Lower leg skin (tissue), 4 donors: ENCODE measurements around the gene ZFX. TPM values are rescaled to one million over a fixed set of nuclear protein-coding genes. Genes with fewer than 3 reads are reported as not detected.

Source experiments
- DNase-seq, 2 donors: peaks; one replicate each; pipeline ENCODE4 v3.0.0-alpha.2; 2019; ENCODE audit warnings: low spot score in 2 of 2
- H3K4me3 ChIP-seq: fragments of 200-600 bp; sonication (generic); 2 replicates; pipeline ENCODE4 v1.5.1; 2017; ENCODE audit warnings: mild to moderate bottlenecking, low read depth; ENCODE audit not compliant: poor library complexity, severe bottlenecking
- CTCF ChIP-seq, 3 donors: fragments of 450-650 bp; IDR thresholded peaks; one replicate each; pipeline ENCODE4 v1.5.1; 2016; ENCODE audit warnings: antibody characterized with exemption in 3 of 3, mild to moderate bottlenecking in 3 of 3, moderate library complexity in 2 of 3
- POLR2A ChIP-seq, 2 donors: fragments of 450-650 bp; IDR thresholded peaks; one replicate each; pipeline ENCODE4 v1.6.1; 2016 to 2017; ENCODE audit warnings: antibody characterized with exemption in 2 of 2, mild to moderate bottlenecking in 1 of 2, moderate library complexity in 1 of 2
- WGBS, 2 donors: methylation state at CpG; one replicate each; pipeline ENCODE4 v1.1.5; 2018; 5-methylcytosine and 5-hydroxymethylcytosine counted together
- intact Hi-C: fragments of 100-400 bp; cut with DNase I; formaldehyde crosslinking; loops from one replicate; pipeline ENCODE4 v1.15.0; 2023; ENCODE audit warnings: low total_unique reads
- total RNA-seq, 4 donors: library from RNA; depleted of rRNA; stranded (reverse); fragments of >200 nt; gene quantifications; one replicate each; pipeline ENCODE4 v1.1.0, GENCODE V29; 2016

The ZFX gene
- total RNA-seq, 4 donors from 2014 or later = 29.0 to 63.4 (median 37.8) TPM

GRCh38 chrX:24225265-24225664 lies 75.7 kb downstream of the ZFX start:
- no peak overlapping the region for H3K4me3 ChIP-seq
- TF ChIP-seq CTCF (IDR thresholded peaks at IDR 0.05) = no peak
- TF ChIP-seq POLR2A (IDR thresholded peaks at IDR 0.05) = no peak
- no peak for DNase-seq
- intact Hi-C loops = no loop called here

GRCh38 chrX:24226176-24226575 lies 76.6 kb downstream of the ZFX start:
- intact Hi-C loops = no loop called here

GRCh38 chrX:24228596-24228995 lies 79.1 kb downstream of the ZFX start:
- intact Hi-C loops = no loop called here
- WGBS, 2 donors = 89 to 98% methylated on average over 5 of the region's 5 CpGs
- TF ChIP-seq POLR2A (IDR thresholded peaks at IDR 0.05) (no peak), CTCF (IDR thresholded peaks at IDR 0.05) (no peak)
- no peak for DNase-seq
- no peak overlapping the region for H3K4me3 ChIP-seq

More at GRCh38 chrX:24226176-24226575, 76.6 kb downstream of the ZFX start:
- 92 to 100% methylated on average over 2 of the region's 2 CpGs for WGBS, 2 donors
- TF ChIP-seq CTCF (IDR thresholded peaks at IDR 0.05) (no peak), POLR2A (IDR thresholded peaks at IDR 0.05) (no peak)
- H3K4me3 ChIP-seq = no peak overlapping the region
- no peak for DNase-seq

- DNase-seq = no peak
Observed at GRCh38 chrX:24229400-24229879, 79.9 kb downstream of the ZFX start.

GRCh38 chrX:24229976-24230375 lies 80.4 kb downstream of the ZFX start:
- WGBS, 2 donors = 63 to 70% methylated on average over 3 of the region's 3 CpGs
- H3K4me3 ChIP-seq = no peak overlapping the region
- DNase-seq = no peak
- TF ChIP-seq CTCF (IDR thresholded peaks at IDR 0.05) (no peak), POLR2A (IDR thresholded peaks at IDR 0.05) (no peak)
- intact Hi-C loops = no loop called here

More at GRCh38 chrX:24229400-24229879, 79.9 kb downstream of the ZFX start:
- no peak for TF ChIP-seq CTCF (IDR thresholded peaks at IDR 0.05)
- TF ChIP-seq POLR2A (IDR thresholded peaks at IDR 0.05) = no peak
- intact Hi-C loops = no loop called here
- H3K4me3 ChIP-seq = no peak overlapping the region
- WGBS, 2 donors = 78 to 86% methylated on average over 7 to 10 of the region's 10 CpGs

GRCh38 chrX:24231131-24231540 lies 81.6 kb downstream of the ZFX start:
- H3K4me3 ChIP-seq = no peak overlapping the region
- DNase-seq = no peak
- intact Hi-C loops = no loop called here
- TF ChIP-seq POLR2A (IDR thresholded peaks at IDR 0.05) (no peak), CTCF (IDR thresholded peaks at IDR 0.05) (no peak)
- WGBS, 2 donors = 5 to 8% methylated on average over 3 of the region's 3 CpGs
